HG02642 (cell line): ENCODE results near the gene PLXNA2.

Source experiments
- ATAC-seq: cut with Tn5 transposase; IDR thresholded peaks from one replicate; pipeline ENCODE4 v1.9.1; 2021; ENCODE audit warnings: mild to moderate bottlenecking; ENCODE audit not compliant: unreplicated experiment, poor library complexity

The PLXNA2 gene

GRCh38 chr1:208169081-208169879 lies 74.9 kb downstream of the PLXNA2 start:
- ATAC-seq = no peak

- no peak for ATAC-seq
Measured at GRCh38 chr1:208167261-208167869, 76.8 kb downstream of the PLXNA2 start.

GRCh38 chr1:208166340-208167138 lies 77.6 kb downstream of the PLXNA2 start:
- ATAC-seq = no peak

- no peak for ATAC-seq
Measured at GRCh38 chr1:208165659-208166058, 78.5 kb downstream of the PLXNA2 start.

- ATAC-seq = no peak
Measured at GRCh38 chr1:208164609-208165008, 79.6 kb downstream of the PLXNA2 start.

- ATAC-seq = no peak
Measured at GRCh38 chr1:208163539-208163938, 80.6 kb downstream of the PLXNA2 start.

GRCh38 chr1:208162903-208163302 lies 81.3 kb downstream of the PLXNA2 start:
- no peak for ATAC-seq

- ATAC-seq = no peak
Measured at GRCh38 chr1:208161656-208162375, 82.4 kb downstream of the PLXNA2 start.

- no peak for ATAC-seq
Measured at GRCh38 chr1:208161005-208161404, 83.2 kb downstream of the PLXNA2 start.

GRCh38 chr1:208160259-208160819 lies 83.8 kb downstream of the PLXNA2 start:
- ATAC-seq = no peak

- ATAC-seq = no peak
Measured at GRCh38 chr1:208159555-208160258, 84.5 kb downstream of the PLXNA2 start.

- no peak for ATAC-seq
Measured at GRCh38 chr1:208158640-208159554, 85.3 kb downstream of the PLXNA2 start.

- ATAC-seq = no peak
Measured at GRCh38 chr1:208157769-208158168, 86.4 kb downstream of the PLXNA2 start.

- ATAC-seq = no peak
Measured at GRCh38 chr1:208156741-208157140, 87.4 kb downstream of the PLXNA2 start.

GRCh38 chr1:208156310-208156709 lies 87.9 kb downstream of the PLXNA2 start:
- ATAC-seq = no peak

- no peak for ATAC-seq
Measured at GRCh38 chr1:208154679-208155642, 89.2 kb downstream of the PLXNA2 start.

- ATAC-seq = no peak
Measured at GRCh38 chr1:208154040-208154439, 90.1 kb downstream of the PLXNA2 start.
